ENCODE measurements around the gene CA10.

DNA sequence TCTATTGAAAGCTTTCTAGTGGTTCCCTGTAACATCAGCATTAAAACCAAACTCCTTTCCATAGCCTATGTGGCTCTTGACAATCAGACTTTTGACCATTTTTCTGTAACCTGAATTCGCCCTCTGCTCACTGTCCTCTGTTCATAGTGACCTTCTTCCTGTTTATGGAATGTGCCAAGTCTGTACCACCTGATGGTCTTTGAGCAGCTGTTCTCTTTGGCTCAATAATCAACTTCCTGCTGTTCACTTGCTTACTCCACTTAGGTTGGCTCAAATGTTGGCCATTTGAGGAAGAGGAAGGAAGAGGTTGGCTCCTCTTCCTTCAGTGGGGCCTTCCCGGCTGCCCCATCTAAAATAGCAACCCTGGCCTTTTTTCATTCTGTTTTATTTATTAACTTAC lies 251.5 kb downstream of the CA10 start:
- TF ChIP-seq, protein P1, sequence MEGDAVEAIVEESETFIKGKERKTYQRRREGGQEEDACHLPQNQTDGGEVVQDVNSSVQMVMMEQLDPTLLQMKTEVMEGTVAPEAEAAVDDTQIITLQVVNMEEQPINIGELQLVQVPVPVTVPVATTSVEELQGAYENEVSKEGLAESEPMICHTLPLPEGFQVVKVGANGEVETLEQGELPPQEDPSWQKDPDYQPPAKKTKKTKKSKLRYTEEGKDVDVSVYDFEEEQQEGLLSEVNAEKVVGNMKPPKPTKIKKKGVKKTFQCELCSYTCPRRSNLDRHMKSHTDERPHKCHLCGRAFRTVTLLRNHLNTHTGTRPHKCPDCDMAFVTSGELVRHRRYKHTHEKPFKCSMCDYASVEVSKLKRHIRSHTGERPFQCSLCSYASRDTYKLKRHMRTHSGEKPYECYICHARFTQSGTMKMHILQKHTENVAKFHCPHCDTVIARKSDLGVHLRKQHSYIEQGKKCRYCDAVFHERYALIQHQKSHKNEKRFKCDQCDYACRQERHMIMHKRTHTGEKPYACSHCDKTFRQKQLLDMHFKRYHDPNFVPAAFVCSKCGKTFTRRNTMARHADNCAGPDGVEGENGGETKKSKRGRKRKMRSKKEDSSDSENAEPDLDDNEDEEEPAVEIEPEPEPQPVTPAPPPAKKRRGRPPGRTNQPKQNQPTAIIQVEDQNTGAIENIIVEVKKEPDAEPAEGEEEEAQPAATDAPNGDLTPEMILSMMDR (IDR thresholded peaks at IDR 0.05), result no peak
- no peak for TF ChIP-seq POLR2AphosphoS5 (IDR thresholded peaks at IDR 0.05)
- TF ChIP-seq POLR2A (IDR thresholded peaks at IDR 0.05), result no peak
